Mesenchymal stem cell (in vitro differentiated cells and primary cell): ENCODE measurements around the gene TMEM184A.
A peak's percentile ranks its signal among the peaks of the same experiment; 100 is the strongest.

Experiments
- DNase-seq: peaks from one replicate; pipeline ENCODE4 v3.0.0-alpha.2; 2013
- H2AFZ ChIP-seq: one replicate; pipeline ENCODE4 v1.6.1; 2013; ENCODE audit warnings: low read depth, mild to moderate bottlenecking, control low read depth, inconsistent platforms, low read length, moderate library complexity
- H2AK5ac ChIP-seq: 2 replicates; pipeline ENCODE4 v1.6.1; 2013; ENCODE audit warnings: low read length, moderate library complexity, mild to moderate bottlenecking, inconsistent platforms; ENCODE audit not compliant: severe bottlenecking
- H2BK120ac ChIP-seq: one replicate; pipeline ENCODE4 v1.6.1; 2013; ENCODE audit warnings: low read depth, mild to moderate bottlenecking, inconsistent platforms, low read length, moderate library complexity
- H2BK12ac ChIP-seq, 2 experiments: one replicate each; pipeline ENCODE4 v1.6.1; 2013; ENCODE audit warnings: inconsistent platforms in 2 of 2, low read length in 2 of 2, mild to moderate bottlenecking in 2 of 2, moderate library complexity in 2 of 2, control low read depth in 1 of 2
- H2BK15ac ChIP-seq: one replicate; pipeline ENCODE4 v1.6.1; 2013; ENCODE audit warnings: mild to moderate bottlenecking, low read depth, inconsistent platforms; ENCODE audit not compliant: poor library complexity, severe bottlenecking
- H2BK5ac ChIP-seq: 2 replicates; pipeline ENCODE4 v1.6.1; 2013; ENCODE audit warnings: low read depth, mild to moderate bottlenecking, low read length, control low read depth, inconsistent platforms; ENCODE audit not compliant: poor library complexity, severe bottlenecking
- H3K14ac ChIP-seq, 2 experiments: one replicate each; pipeline ENCODE4 v1.6.1; 2013; ENCODE audit warnings: inconsistent platforms in 2 of 2, low read length in 2 of 2, control low read depth in 1 of 2, mild to moderate bottlenecking in 1 of 2, moderate library complexity in 1 of 2
- H3K18ac ChIP-seq, 2 experiments: one replicate each; pipeline ENCODE4 v1.6.1; 2013; ENCODE audit warnings: inconsistent platforms in 2 of 2, low read length in 2 of 2, control low read depth in 1 of 2, low read depth in 1 of 2, mild to moderate bottlenecking in 1 of 2
- H3K23ac ChIP-seq, 2 experiments: one replicate each; pipeline ENCODE4 v1.6.1; 2013; ENCODE audit warnings: inconsistent platforms in 2 of 2, low read length in 2 of 2, mild to moderate bottlenecking in 2 of 2, moderate library complexity in 2 of 2, control low read depth in 1 of 2
- H3K27ac ChIP-seq: 2 replicates; pipeline ENCODE4 v1.5.1; 2013; ENCODE audit warnings: mild to moderate bottlenecking, moderate library complexity, low read length, control low read depth, inconsistent platforms; ENCODE audit not compliant: poor library complexity, severe bottlenecking
- H3K27me3 ChIP-seq, 2 experiments: 2 replicates each; pipeline versions ENCODE4 v1.6.1 to v1.7.0; 2013; ENCODE audit warnings: low read length in 2 of 2, mild to moderate bottlenecking in 2 of 2, moderate library complexity in 2 of 2, control low read depth in 1 of 2, inconsistent platforms in 1 of 2; ENCODE audit not compliant: control insufficient read depth in 1 of 2, insufficient read depth in 1 of 2
- H3K36me3 ChIP-seq, 2 experiments: 2 replicates each; pipeline versions ENCODE4 v1.6.1 to v1.7.0; 2013; ENCODE audit warnings: low read length in 2 of 2, control low read depth in 1 of 2, inconsistent platforms in 1 of 2, low read depth in 1 of 2, mild to moderate bottlenecking in 1 of 2; ENCODE audit not compliant: insufficient read depth in 2 of 2, control insufficient read depth in 1 of 2
- H3K4ac ChIP-seq, 2 experiments: one replicate each; pipeline ENCODE4 v1.6.1; 2013; ENCODE audit warnings: inconsistent platforms in 2 of 2, low read length in 2 of 2, mild to moderate bottlenecking in 2 of 2, moderate library complexity in 2 of 2, control low read depth in 1 of 2, low read depth in 1 of 2
- H3K4me1 ChIP-seq: 2 replicates; pipeline ENCODE4 v1.6.1; 2013; ENCODE audit warnings: low read depth, low read length, control low read depth; ENCODE audit not compliant: control insufficient read depth, insufficient read depth
- H3K4me2 ChIP-seq: 2 replicates; pipeline ENCODE4 v1.6.1; 2013; ENCODE audit warnings: low read length, mild to moderate bottlenecking, inconsistent platforms; ENCODE audit not compliant: poor library complexity, severe bottlenecking
- H3K4me3 ChIP-seq, 2 experiments: 2 replicates each; pipeline versions ENCODE4 v1.5.1 to v1.7.0; 2013; ENCODE audit warnings: low read length in 2 of 2, mild to moderate bottlenecking in 2 of 2, control low read depth in 1 of 2, low read depth in 1 of 2; ENCODE audit not compliant: insufficient read depth in 1 of 2
- H3K79me1 ChIP-seq: replicated peaks from 2 replicates; pipeline ENCODE4 v1.6.1; 2013; ENCODE audit warnings: mild to moderate bottlenecking, control low read depth, low read length, inconsistent platforms; ENCODE audit not compliant: poor library complexity, severe bottlenecking
- H3K9ac ChIP-seq: 2 replicates; pipeline ENCODE4 v1.7.0; 2013; ENCODE audit warnings: mild to moderate bottlenecking, low read length, moderate library complexity
- H3K9me3 ChIP-seq: 2 replicates; pipeline ENCODE4 v1.7.0; 2013; ENCODE audit warnings: mild to moderate bottlenecking, low read length; ENCODE audit not compliant: control insufficient read depth
- H4K8ac ChIP-seq: one replicate; pipeline ENCODE4 v1.6.1; 2013; ENCODE audit warnings: inconsistent platforms, mild to moderate bottlenecking, low read length, moderate library complexity
- H4K91ac ChIP-seq: one replicate; pipeline ENCODE4 v1.6.1; 2013; ENCODE audit warnings: mild to moderate bottlenecking, low read length, inconsistent platforms
- whole genome bisulfite sequencing: methylation state at CpG from one replicate; pipeline ENCODE4 v1.1.7; 2013; ENCODE audit warnings: mixed read lengths; 5-methylcytosine and 5-hydroxymethylcytosine counted together

TMEM184A gene

GRCh38 chr7:1545417-1546246 is 10.4 kb downstream of the TMEM184A start:
- no peaks in the 10 kb centered on the region for H3K9me3 ChIP-seq
- 90% methylated on average over 40 of the region's 40 CpGs for WGBS
- no peak overlapping the region for H3K27ac ChIP-seq
- no peak overlapping the region for H2BK5ac ChIP-seq
- no peaks in the 10 kb centered on the region for H3K27me3 ChIP-seq
- no peak overlapping the region for H2BK120ac ChIP-seq
- no peak overlapping the region for H2BK15ac ChIP-seq
- peak; percentile 10 for DNase-seq
- no peaks in the 10 kb centered on the region for H3K4me1 ChIP-seq
- H4K91ac ChIP-seq: peak overlapping the region; percentile 58
- H4K8ac ChIP-seq: peak overlapping the region; percentile 51
- H3K4me3 ChIP-seq: no peak overlapping the region
- no peak overlapping the region for H2AK5ac ChIP-seq
- H3K4ac ChIP-seq: no peak overlapping the region
- no peak overlapping the region for H3K14ac ChIP-seq
- H3K18ac ChIP-seq: no peak overlapping the region
- no peak overlapping the region for H3K23ac ChIP-seq
- peaks cover 8% of the 10 kb centered on the region for H3K79me1 ChIP-seq
- H2BK12ac ChIP-seq: no peak overlapping the region
- H2AFZ ChIP-seq: no peak overlapping the region
- H3K4me2 ChIP-seq: no peak overlapping the region
- no peak overlapping the region for H3K9ac ChIP-seq
- peaks cover 12 to 96% of the 10 kb centered on the region in 2 experiments for H3K36me3 ChIP-seq

GRCh38 chr7:1544896-1545416 is 11.0 kb downstream of the TMEM184A start:
- Histone ChIP-seq H3K4me3 (no peak overlapping the region), H3K4me2 (no peak overlapping the region), H3K14ac (no peak overlapping the region), H2AK5ac (no peak overlapping the region), H3K9me3 (no peaks in the 10 kb centered on the region), H4K91ac (no peak overlapping the region), H3K4ac (no peak overlapping the region), H2BK120ac (no peak overlapping the region), H3K4me1 (peaks cover 2% of the 10 kb centered on the region), H2BK12ac (no peak overlapping the region), H4K8ac (no peak overlapping the region), H3K79me1 (peaks cover 13% of the 10 kb centered on the region), H3K23ac (no peak overlapping the region), H3K27me3 (no peaks in the 10 kb centered on the region), H2BK5ac (no peak overlapping the region), H2BK15ac (no peak overlapping the region), H3K18ac (no peak overlapping the region), H3K27ac (no peak overlapping the region), H2AFZ (no peak overlapping the region), H3K9ac (no peak overlapping the region), H3K36me3 (peaks cover 17 to 96% of the 10 kb centered on the region in 2 experiments)
- 93% methylated on average over 16 of the region's 16 CpGs for whole genome bisulfite sequencing
- DNase-seq: peak; percentile 25

- no peak overlapping the region for H2BK15ac ChIP-seq
- DNase-seq: peak; percentile 40
- H3K9ac ChIP-seq: peak overlapping the region; percentile 18
- no peak overlapping the region for H3K18ac ChIP-seq
- H3K79me1 ChIP-seq: peaks cover 18% of the 10 kb centered on the region
- H2BK120ac ChIP-seq: no peak overlapping the region
- H4K91ac ChIP-seq: no peak overlapping the region
- no peak overlapping the region for H4K8ac ChIP-seq
- H3K36me3 ChIP-seq: peaks cover 24 to 96% of the 10 kb centered on the region in 2 experiments
- H3K14ac ChIP-seq: no peak overlapping the region
- no peak overlapping the region for H3K4ac ChIP-seq
- no peaks in the 10 kb centered on the region for H3K9me3 ChIP-seq
- H2AK5ac ChIP-seq: no peak overlapping the region
- 87% methylated on average over 41 of the region's 41 CpGs for WGBS
- no peak overlapping the region for H2BK5ac ChIP-seq
- peaks cover 7% of the 10 kb centered on the region for H3K4me1 ChIP-seq
- H2BK12ac ChIP-seq: no peak overlapping the region
- no peaks in the 10 kb centered on the region for H3K27me3 ChIP-seq
- H3K23ac ChIP-seq: no peak overlapping the region
- no peak overlapping the region for H3K27ac ChIP-seq
- no peak overlapping the region for H2AFZ ChIP-seq
- no peak overlapping the region for H3K4me3 ChIP-seq
- no peak overlapping the region for H3K4me2 ChIP-seq
Measured at GRCh38 chr7:1544178-1544895, 11.7 kb downstream of the TMEM184A start.

GRCh38 chr7:1543826-1544177 is 12.2 kb downstream of the TMEM184A start:
- H3K18ac ChIP-seq: no peak overlapping the region
- no peak overlapping the region for H3K4me2 ChIP-seq
- no peak overlapping the region for H3K4ac ChIP-seq
- no peak overlapping the region for H2AK5ac ChIP-seq
- no peak overlapping the region for H2AFZ ChIP-seq
- peaks cover 12% of the 10 kb centered on the region for H3K4me1 ChIP-seq
- H3K23ac ChIP-seq: no peak overlapping the region
- H3K79me1 ChIP-seq: peaks cover 21% of the 10 kb centered on the region
- no peak overlapping the region for H2BK120ac ChIP-seq
- WGBS: 92% methylated on average over 6 of the region's 6 CpGs
- H3K14ac ChIP-seq: no peak overlapping the region
- H2BK12ac ChIP-seq: no peak overlapping the region
- H2BK15ac ChIP-seq: no peak overlapping the region
- H4K91ac ChIP-seq: no peak overlapping the region
- H3K9me3 ChIP-seq: no peaks in the 10 kb centered on the region
- no peak overlapping the region for H3K27ac ChIP-seq
- H3K36me3 ChIP-seq: peaks cover 25 to 96% of the 10 kb centered on the region in 2 experiments
- H3K9ac ChIP-seq: no peak overlapping the region
- H3K27me3 ChIP-seq: no peaks in the 10 kb centered on the region
- H2BK5ac ChIP-seq: no peak overlapping the region
- no peak for DNase-seq
- no peak overlapping the region for H4K8ac ChIP-seq
- no peak overlapping the region for H3K4me3 ChIP-seq
